HG02981 (cell line): ENCODE results near the gene CAMK2D.
"Not testable (repeated sequence)": the region's sequence is repeated elsewhere in the genome, so short reads cannot be mapped to it uniquely, and the experiment has no call there.

Experiments used
- ATAC-seq: cut with Tn5 transposase; IDR thresholded peaks from one replicate; pipeline ENCODE4 v1.9.1; 2021; ENCODE audit warnings: mild to moderate bottlenecking, moderate library complexity; ENCODE audit not compliant: unreplicated experiment

CAMK2D gene

GRCh38 chr4:113763923-113764322 is 2.4 kb upstream of the CAMK2D start:
- ATAC-seq, result not testable (repeated sequence)

- ATAC-seq, result no peak
Measured at GRCh38 chr4:113763029-113763285, 1.4 kb upstream of the CAMK2D start.

GRCh38 chr4:113762186-113763028 is 869 bp upstream of the CAMK2D start:
- ATAC-seq, result peak; percentile 62

- ATAC-seq, result peak; percentile 15
Measured at GRCh38 chr4:113760795-113761619, 531 bp downstream of the CAMK2D start.

GRCh38 chr4:113760094-113760794 is 1.3 kb downstream of the CAMK2D start:
- no peak for ATAC-seq

GRCh38 chr4:113759696-113760093 is 1.8 kb downstream of the CAMK2D start:
- ATAC-seq, result no peak

GRCh38 chr4:113758372-113758771 is 3.2 kb downstream of the CAMK2D start:
- ATAC-seq, result no peak

GRCh38 chr4:113757486-113757885 is 4.1 kb downstream of the CAMK2D start:
- ATAC-seq, result no peak

- peak; percentile 90 for ATAC-seq
Measured at GRCh38 chr4:113756005-113756410, 5.5 kb downstream of the CAMK2D start.

GRCh38 chr4:113750734-113751133 is 10.8 kb downstream of the CAMK2D start:
- no peak for ATAC-seq

- no peak for ATAC-seq
Measured at GRCh38 chr4:113750296-113750695, 11.2 kb downstream of the CAMK2D start.

GRCh38 chr4:113749178-113749577 is 12.4 kb downstream of the CAMK2D start:
- no peak for ATAC-seq

- ATAC-seq, result no peak
Measured at GRCh38 chr4:113747949-113748348, 13.6 kb downstream of the CAMK2D start.

- no peak for ATAC-seq
Measured at GRCh38 chr4:113745711-113746110, 15.8 kb downstream of the CAMK2D start.

- ATAC-seq, result no peak
Measured at GRCh38 chr4:113744667-113745240, 16.8 kb downstream of the CAMK2D start.

GRCh38 chr4:113743690-113744089 is 17.8 kb downstream of the CAMK2D start:
- no peak for ATAC-seq

GRCh38 chr4:113742643-113743042 is 18.9 kb downstream of the CAMK2D start:
- ATAC-seq, result no peak

- ATAC-seq, result no peak
Measured at GRCh38 chr4:113741956-113742355, 19.6 kb downstream of the CAMK2D start.

GRCh38 chr4:113740857-113741379 is 20.6 kb downstream of the CAMK2D start:
- ATAC-seq, result no peak

GRCh38 chr4:113739197-113739596 is 22.3 kb downstream of the CAMK2D start:
- ATAC-seq, result no peak

GRCh38 chr4:113738251-113738650 is 23.3 kb downstream of the CAMK2D start:
- ATAC-seq, result no peak
